WTC11 (cell line): ENCODE measurements around the gene TMIGD1. TPM values are rescaled to one million over a fixed set of nuclear protein-coding genes. Genes with fewer than 3 reads are reported as not detected.

ENCODE experiments used
- ATAC-seq: fragments of 200-7000 bp; cut with Tn5 transposase; 2 replicates; pipeline ENCODE4 v1.10.0; 2021; ENCODE audit warnings: mild to moderate bottlenecking, moderate library complexity
- CTCF ChIA-PET: fragments of 300-600 bp; sonication (Branson Sonifier 250); formaldehyde crosslinking; loops from one replicate; lab custom pipeline; 2021; ENCODE audit warnings: antibody characterized with exemption; lab: Charles Lee
- POLR2A ChIA-PET: fragments of 350-600 bp; sonication (Branson Sonifier 250); formaldehyde crosslinking; loops from one replicate; lab custom pipeline; 2021; ENCODE audit warnings: antibody characterized with exemption; lab: Charles Lee
- DNase-seq: peaks from one replicate; pipeline ENCODE4 v3.0.0; 2021; ENCODE audit warnings: low spot score
- H3K27ac Mint-ChIP-seq: 2 replicates; pipeline ENCODE4 v1.8.0; 2021; ENCODE audit warnings: mixed read lengths
- H3K27me3 Mint-ChIP-seq: 2 replicates; pipeline ENCODE4 v1.8.0; 2021; ENCODE audit warnings: low read depth, mild to moderate bottlenecking, moderate library complexity, mixed read lengths
- H3K36me3 Mint-ChIP-seq: 2 replicates; pipeline ENCODE4 v1.8.0; 2021; ENCODE audit warnings: mixed read lengths
- H3K4me1 Mint-ChIP-seq: 2 replicates; pipeline ENCODE4 v1.8.0; 2022; ENCODE audit warnings: mixed read lengths
- H3K4me3 Mint-ChIP-seq: 2 replicates; pipeline ENCODE4 v1.8.0; 2021; ENCODE audit warnings: mild to moderate bottlenecking, moderate library complexity, mixed read lengths
- H3K9me3 Mint-ChIP-seq: 2 replicates; pipeline ENCODE4 v1.8.0; 2021; ENCODE audit warnings: mixed read lengths
- ATF1 ChIP-seq: sonication (generic); formaldehyde crosslinking; IDR thresholded peaks from 2 replicates; pipeline ENCODE4 v1.8.1; 2023; ENCODE audit warnings: mild to moderate bottlenecking, moderate library complexity, missing genetic modification reagents
- ETV6 ChIP-seq: sonication (generic); formaldehyde crosslinking; IDR thresholded peaks from 2 replicates; pipeline ENCODE4 v1.8.1; 2022; ENCODE audit warnings: mild to moderate bottlenecking, missing genetic modification reagents
- FOXJ3 ChIP-seq: sonication (generic); formaldehyde crosslinking; IDR thresholded peaks from 2 replicates; pipeline ENCODE4 v1.9.0; 2021; ENCODE audit warnings: missing genetic modification reagents, mild to moderate bottlenecking, borderline replicate concordance
- GABPB1 ChIP-seq: sonication (generic); formaldehyde crosslinking; IDR thresholded peaks from 2 replicates; pipeline ENCODE4 v1.8.1; 2023; ENCODE audit warnings: mild to moderate bottlenecking, missing genetic modification reagents
- GRHL2 ChIP-seq: fragments of 250-450 bp; sonication (Bioruptor Pico); IDR thresholded peaks from 2 replicates; pipeline ENCODE4 v1.8.0; 2022; ENCODE audit warnings: mild to moderate bottlenecking, moderate library complexity; ENCODE audit not compliant: insufficient replicate concordance, severe bottlenecking
- MLX ChIP-seq: sonication (generic); formaldehyde crosslinking; IDR thresholded peaks from 2 replicates; pipeline ENCODE4 v1.8.1; 2023; ENCODE audit warnings: mild to moderate bottlenecking, missing genetic modification reagents, moderate library complexity
- PREB ChIP-seq: sonication (generic); formaldehyde crosslinking; IDR thresholded peaks from 2 replicates; pipeline ENCODE4 v1.8.1; 2022; ENCODE audit warnings: mild to moderate bottlenecking, missing genetic modification reagents, moderate library complexity, borderline replicate concordance
- RELA ChIP-seq: sonication (generic); formaldehyde crosslinking; IDR thresholded peaks from 2 replicates; pipeline ENCODE4 v1.8.1; 2022; ENCODE audit warnings: missing genetic modification reagents, mild to moderate bottlenecking, borderline replicate concordance
- RORB ChIP-seq: fragments of 250-450 bp; sonication (Bioruptor Pico); IDR thresholded peaks from 2 replicates; pipeline ENCODE4 v1.9.0; 2021; ENCODE audit warnings: mild to moderate bottlenecking
- USF1 ChIP-seq: sonication (generic); formaldehyde crosslinking; IDR thresholded peaks from 2 replicates; pipeline ENCODE4 v1.8.0; 2022; ENCODE audit warnings: mild to moderate bottlenecking, missing genetic modification reagents
- ZNF232 ChIP-seq: sonication (generic); formaldehyde crosslinking; IDR thresholded peaks from 2 replicates; pipeline ENCODE4 v1.8.0; 2022; ENCODE audit warnings: mild to moderate bottlenecking, missing genetic modification reagents
- ZNF263 ChIP-seq: sonication (generic); formaldehyde crosslinking; IDR thresholded peaks from 2 replicates; pipeline ENCODE4 v1.8.1; 2022; ENCODE audit warnings: low read depth, mild to moderate bottlenecking, moderate library complexity, missing genetic modification reagents
- ZNF532 ChIP-seq: fragments of 250-450 bp; sonication (Bioruptor Pico); IDR thresholded peaks from 2 replicates; pipeline ENCODE4 v1.9.0; 2021; ENCODE audit warnings: mild to moderate bottlenecking, borderline replicate concordance
- ZSCAN18 ChIP-seq: fragments of 250-450 bp; sonication (Bioruptor Pico); IDR thresholded peaks from 2 replicates; pipeline ENCODE4 v2.1.2; 2022; ENCODE audit warnings: mild to moderate bottlenecking, moderate library complexity
- total RNA-seq: library from RNA; stranded (reverse); gene quantifications from 3 replicates; pipeline ENCODE4 v1.2.3, GENCODE V29; 2021
- TF ChIP-seq, protein P1 (sequence below): sonication (generic); formaldehyde crosslinking; IDR thresholded peaks from 2 replicates; pipeline ENCODE4 v1.8.1; 2022; ENCODE audit warnings: mild to moderate bottlenecking, moderate library complexity, missing genetic modification reagents
- TF ChIP-seq, protein P2 (sequence below): sonication (generic); formaldehyde crosslinking; IDR thresholded peaks from 2 replicates; pipeline ENCODE4 v1.8.1; 2023; ENCODE audit warnings: mild to moderate bottlenecking, missing genetic modification reagents

TMIGD1 gene
- total RNA-seq, 1 experiment from 2014 or later, result not detected

GRCh38 chr17:30345089-30345433, 11.2 kb upstream of the TMIGD1 start:
- peaks cover 40% of the 10 kb centered on the region for H3K27me3 Mint-ChIP-seq
- H3K4me3 Mint-ChIP-seq, result no peak overlapping the region
- H3K36me3 Mint-ChIP-seq, result no peaks in the 10 kb centered on the region
- H3K4me1 Mint-ChIP-seq, result peaks cover 11% of the 10 kb centered on the region
- TF ChIP-seq ATF1 (CRISPR knock-in tag), result no peak
- TF ChIP-seq ZNF232 (CRISPR knock-in tag), result no peak
- TF ChIP-seq ETV6, result no peak
- TF ChIP-seq, protein P1, sequence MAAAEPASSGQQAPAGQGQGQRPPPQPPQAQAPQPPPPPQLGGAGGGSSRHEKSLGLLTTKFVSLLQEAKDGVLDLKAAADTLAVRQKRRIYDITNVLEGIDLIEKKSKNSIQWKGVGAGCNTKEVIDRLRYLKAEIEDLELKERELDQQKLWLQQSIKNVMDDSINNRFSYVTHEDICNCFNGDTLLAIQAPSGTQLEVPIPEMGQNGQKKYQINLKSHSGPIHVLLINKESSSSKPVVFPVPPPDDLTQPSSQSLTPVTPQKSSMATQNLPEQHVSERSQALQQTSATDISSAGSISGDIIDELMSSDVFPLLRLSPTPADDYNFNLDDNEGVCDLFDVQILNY (CRISPR knock-in tag), result no peak
- TF ChIP-seq ZNF263 (CRISPR knock-in tag), result no peak
- no peak for TF ChIP-seq ZNF532 (CRISPR knock-in tag)
- TF ChIP-seq FOXJ3, result no peak
- no peak for TF ChIP-seq PREB (CRISPR knock-in tag)
- TF ChIP-seq, protein P2, sequence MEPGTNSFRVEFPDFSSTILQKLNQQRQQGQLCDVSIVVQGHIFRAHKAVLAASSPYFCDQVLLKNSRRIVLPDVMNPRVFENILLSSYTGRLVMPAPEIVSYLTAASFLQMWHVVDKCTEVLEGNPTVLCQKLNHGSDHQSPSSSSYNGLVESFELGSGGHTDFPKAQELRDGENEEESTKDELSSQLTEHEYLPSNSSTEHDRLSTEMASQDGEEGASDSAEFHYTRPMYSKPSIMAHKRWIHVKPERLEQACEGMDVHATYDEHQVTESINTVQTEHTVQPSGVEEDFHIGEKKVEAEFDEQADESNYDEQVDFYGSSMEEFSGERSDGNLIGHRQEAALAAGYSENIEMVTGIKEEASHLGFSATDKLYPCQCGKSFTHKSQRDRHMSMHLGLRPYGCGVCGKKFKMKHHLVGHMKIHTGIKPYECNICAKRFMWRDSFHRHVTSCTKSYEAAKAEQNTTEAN (CRISPR knock-in tag), result no peak
- no peak for TF ChIP-seq GRHL2 (CRISPR knock-in tag)
- TF ChIP-seq USF1 (CRISPR knock-in tag), result no peak
- TF ChIP-seq MLX, result no peak
- TF ChIP-seq RORB (CRISPR knock-in tag), result no peak
- no peak for TF ChIP-seq RELA (CRISPR knock-in tag)
- DNase-seq (no peak), ATAC-seq (no peak)
- no peaks in the 10 kb centered on the region for H3K9me3 Mint-ChIP-seq
- H3K27ac Mint-ChIP-seq, result no peak overlapping the region
- POLR2A ChIA-PET, result no interaction called here
- CTCF ChIA-PET, result no interaction called here

DNA sequence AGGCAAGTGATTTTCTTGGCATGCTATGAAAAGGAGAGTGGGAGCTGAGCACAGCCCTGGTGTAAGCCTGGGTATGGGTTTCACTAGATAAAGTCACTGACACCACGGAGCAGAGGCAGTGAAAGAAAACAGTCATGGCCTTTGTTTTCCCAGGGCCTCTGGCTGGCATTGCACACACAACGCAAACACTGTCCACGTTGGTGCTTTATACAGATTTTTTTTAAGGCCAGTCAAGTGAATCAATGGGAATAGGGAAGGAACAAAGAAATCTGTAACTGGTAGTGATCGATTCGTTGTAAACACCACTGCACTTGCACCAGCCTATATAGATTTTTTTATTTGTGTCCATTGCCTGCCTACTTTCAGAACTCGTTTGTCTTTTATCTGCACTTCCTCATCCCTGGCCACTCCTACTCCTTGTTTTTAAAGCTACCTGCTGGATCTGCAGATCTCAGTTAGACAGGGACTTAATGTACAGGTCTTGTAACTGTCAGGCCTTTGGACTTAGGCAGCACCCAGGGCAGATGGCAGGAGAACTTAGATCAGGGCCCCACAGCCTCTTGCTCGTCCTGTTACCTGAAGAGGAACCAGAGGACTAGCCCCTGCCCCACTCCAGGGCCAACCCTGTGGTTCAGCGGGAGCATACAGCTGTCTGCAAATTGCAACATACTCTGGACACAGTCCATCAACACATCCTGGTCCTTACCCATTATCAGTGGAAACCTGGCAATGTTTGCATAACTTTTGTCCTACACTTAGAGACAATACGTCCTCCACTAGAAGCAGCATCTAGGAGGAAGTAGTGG, 10.6 kb upstream of the TMIGD1 start:
- H3K36me3 Mint-ChIP-seq, result no peaks in the 10 kb centered on the region
- no peaks in the 10 kb centered on the region for H3K9me3 Mint-ChIP-seq
- no peak overlapping the region for H3K4me3 Mint-ChIP-seq
- peaks cover 45% of the 10 kb centered on the region for H3K27me3 Mint-ChIP-seq
- peaks cover 14% of the 10 kb centered on the region for H3K4me1 Mint-ChIP-seq
- H3K27ac Mint-ChIP-seq, result no peak overlapping the region
- CTCF ChIA-PET, result interaction anchor here (0.6 kb wide), 1 partner anchor 430 kb away, joined by 3 read pairs; no protein-coding TSS in a partner anchor
- no peak for DNase-seq
- ATAC-seq, result no peak
- peak; percentile 95 for TF ChIP-seq GABPB1 (CRISPR knock-in tag)
- no peak for TF ChIP-seq ZSCAN18 (CRISPR knock-in tag)
- POLR2A ChIA-PET, result no interaction called here
